H1 (cell line): ENCODE results near the gene SH3TC2.

Experiments
- CEBPB ChIP-seq: IDR thresholded peaks from 2 replicates; pipeline ENCODE4 v1.6.1; 2012; ENCODE audit warnings: low read depth, low read length
- CREB1 ChIP-seq: IDR thresholded peaks from 2 replicates; pipeline ENCODE4 v1.6.1; 2012; ENCODE audit warnings: inconsistent platforms
- CTCF ChIP-seq, 3 experiments: IDR thresholded peaks; 1 replicate in 2 of 3; 2 replicates in 1 of 3; pipeline versions ENCODE4 v1.5.1 to v1.6.1; 2011; ENCODE audit warnings: low read length in 3 of 3, mild to moderate bottlenecking in 3 of 3, inconsistent platforms in 2 of 3, low read depth in 1 of 3, moderate library complexity in 1 of 3; ENCODE audit not compliant: insufficient read depth in 1 of 3; ENCODE audit errors: control extremely low read depth in 1 of 3
- JUN ChIP-seq: IDR thresholded peaks from 2 replicates; pipeline ENCODE4 v1.6.1; 2011; ENCODE audit warnings: low read depth, mild to moderate bottlenecking, improper control_type of control experiment, low read length
- MAX ChIP-seq: IDR thresholded peaks from 2 replicates; pipeline ENCODE4 v1.6.1; 2012; ENCODE audit warnings: inconsistent platforms
- POLR2A ChIP-seq, 2 experiments: IDR thresholded peaks; 1 replicate in 1 of 2; 2 replicates in 1 of 2; pipeline ENCODE4 v1.6.1; 2011; ENCODE audit warnings: low read depth in 2 of 2, low read length in 2 of 2, mild to moderate bottlenecking in 2 of 2; ENCODE audit errors: control extremely low read depth in 1 of 2
- POLR2AphosphoS5 ChIP-seq: IDR thresholded peaks from 2 replicates; pipeline ENCODE4 v1.6.1; 2011; ENCODE audit warnings: low read depth, low read length
- SP1 ChIP-seq: IDR thresholded peaks from 2 replicates; pipeline ENCODE4 v1.6.1; 2011; ENCODE audit warnings: low read depth, low read length
- TAF1 ChIP-seq: IDR thresholded peaks from 2 replicates; pipeline ENCODE4 v1.6.1; 2011; ENCODE audit warnings: mild to moderate bottlenecking, low read depth, low read length
- TF ChIP-seq, protein P1 (sequence below): IDR thresholded peaks from 2 replicates; pipeline ENCODE4 v1.6.1; 2011; ENCODE audit warnings: low read length, improper control_type of control experiment

DNA sequence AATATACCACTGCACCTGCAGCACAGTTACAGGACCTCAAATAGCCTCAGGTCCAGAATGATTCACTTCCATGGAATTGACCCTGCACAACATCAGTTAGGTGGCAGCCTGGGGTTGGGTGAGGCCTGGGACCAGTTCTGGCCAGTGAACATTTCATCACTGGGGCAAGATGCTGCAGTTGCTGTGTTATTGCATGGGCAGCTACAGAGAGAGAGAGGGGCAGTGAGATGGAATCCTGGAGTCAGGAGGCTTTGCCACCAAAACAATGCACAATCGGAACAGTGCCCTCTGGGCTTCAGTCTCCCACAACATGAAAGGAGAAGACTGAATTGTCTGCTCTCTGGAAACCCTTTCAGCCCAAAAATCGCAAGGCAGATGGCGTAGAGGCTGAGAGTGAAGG lies 51.8 kb downstream of the SH3TC2 start:
- no peak for TF ChIP-seq CEBPB
- no peak for TF ChIP-seq POLR2A (IDR thresholded peaks at IDR 0.05; ENCODE audit: control extremely low read depth in 1 of 2, low read depth in 2 of 2, low read length in 2 of 2)
- TF ChIP-seq TAF1: no peak
- TF ChIP-seq CREB1: no peak
- no peak for TF ChIP-seq CTCF (IDR thresholded peaks at IDR 0.05; ENCODE audit: control extremely low read depth in 1 of 3, insufficient read depth in 1 of 3, low read depth in 1 of 3, low read length in 3 of 3)
- TF ChIP-seq JUN: no peak
- TF ChIP-seq SP1: no peak
- TF ChIP-seq POLR2AphosphoS5: no peak
- TF ChIP-seq, protein P1, sequence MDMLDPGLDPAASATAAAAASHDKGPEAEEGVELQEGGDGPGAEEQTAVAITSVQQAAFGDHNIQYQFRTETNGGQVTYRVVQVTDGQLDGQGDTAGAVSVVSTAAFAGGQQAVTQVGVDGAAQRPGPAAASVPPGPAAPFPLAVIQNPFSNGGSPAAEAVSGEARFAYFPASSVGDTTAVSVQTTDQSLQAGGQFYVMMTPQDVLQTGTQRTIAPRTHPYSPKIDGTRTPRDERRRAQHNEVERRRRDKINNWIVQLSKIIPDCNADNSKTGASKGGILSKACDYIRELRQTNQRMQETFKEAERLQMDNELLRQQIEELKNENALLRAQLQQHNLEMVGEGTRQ: no peak
- no peak for TF ChIP-seq MAX
